Superior temporal gyrus (tissue), 1 donor: ENCODE measurements around the gene BEST2.

Source experiments
- DNase-seq: peaks from one replicate; pipeline ENCODE4 v3.0.0-alpha.2; 2016; ENCODE audit errors: extremely low spot score

The BEST2 gene

GRCh38 chr19:12730064-12730463 is 21.5 kb upstream of the BEST2 start:
- DNase-seq, result no peak

- no peak for DNase-seq
Measured at GRCh38 chr19:12731337-12731736, 20.3 kb upstream of the BEST2 start.

GRCh38 chr19:12733369-12734214 is 18.0 kb upstream of the BEST2 start:
- peak; percentile 12 for DNase-seq

- DNase-seq, result peak; percentile 98
Measured at GRCh38 chr19:12736995-12737834, 14.4 kb upstream of the BEST2 start, which contains the start of gene GET3. Gene GET3, plus strand, starts transcription at chr19:12737497. Its CDS starts 9 bp downstream, at chr19:12737506.

GRCh38 chr19:12737835-12738351 is 13.7 kb upstream of the BEST2 start:
- DNase-seq, result no peak

- DNase-seq, result no peak
Measured at GRCh38 chr19:12745166-12745897, 6.3 kb upstream of the BEST2 start.

GRCh38 chr19:12748489-12748888 is 3.1 kb upstream of the BEST2 start:
- DNase-seq, result no peak

GRCh38 chr19:12749938-12750521 is 1.6 kb upstream of the BEST2 start:
- no peak for DNase-seq

- no peak for DNase-seq
Measured at GRCh38 chr19:12750851-12751250, 740 bp upstream of the BEST2 start.

- DNase-seq, result no peak
Measured at GRCh38 chr19:12752056-12752781, 628 bp downstream of the BEST2 start.

- no peak for DNase-seq
Measured at GRCh38 chr19:12754465-12755196, 3.0 kb downstream of the BEST2 start.

GRCh38 chr19:12756150-12756883 is 4.7 kb downstream of the BEST2 start:
- DNase-seq, result no peak

GRCh38 chr19:12757544-12758274 is 6.1 kb downstream of the BEST2 start:
- peak; percentile 51 for DNase-seq

GRCh38 chr19:12759686-12760085 is 8.1 kb downstream of the BEST2 start:
- DNase-seq, result no peak

- DNase-seq, result no peak
Measured at GRCh38 chr19:12763100-12763499, 11.5 kb downstream of the BEST2 start.

GRCh38 chr19:12764698-12765097 is 13.1 kb downstream of the BEST2 start:
- no peak for DNase-seq

- DNase-seq, result peak; percentile 57
Measured at GRCh38 chr19:12766051-12766521, 14.5 kb downstream of the BEST2 start.

GRCh38 chr19:12767150-12767549 is 15.6 kb downstream of the BEST2 start:
- no peak for DNase-seq
